Measurements from ENCODE around the gene VPS4A.

DNA sequence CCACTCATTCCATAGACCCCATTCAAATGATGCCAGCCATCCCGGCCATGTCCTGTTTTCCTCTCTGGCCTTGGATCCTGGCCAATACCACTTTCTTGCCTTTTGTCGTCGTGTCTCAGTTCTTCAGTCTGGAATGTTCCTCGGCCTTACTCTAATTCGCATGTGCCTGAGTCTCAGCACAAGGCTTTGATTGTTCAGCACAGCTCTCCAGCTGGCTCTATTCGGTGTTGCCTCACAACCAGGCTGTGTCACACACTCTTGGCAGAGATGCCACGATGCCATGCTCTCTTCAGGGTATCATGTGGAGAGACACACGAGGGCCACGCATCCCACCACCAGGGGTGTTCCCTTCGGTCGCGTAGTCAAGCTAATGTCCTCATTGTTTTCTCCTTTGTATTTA lies 1.8 kb upstream of the VPS4A start:
- TF ChIP-seq MXI1 (IDR thresholded peaks at IDR 0.05; ENCODE audit: borderline replicate concordance, low read depth, low read length) (no peak), SMC3 (IDR thresholded peaks at IDR 0.05; ENCODE audit: low read depth, low read length) (no peak), CTCF (conservative IDR thresholded peaks at IDR 0.05; ENCODE audit: low read depth, low read length) (no peak), POLR2A (IDR thresholded peaks at IDR 0.05; ENCODE audit: low read depth, low read length) (no peak), CEBPB (IDR thresholded peaks at IDR 0.05; ENCODE audit: low read depth, low read length) (no peak), BHLHE40 (IDR thresholded peaks at IDR 0.05; ENCODE audit: low read depth, low read length) (no peak), RAD21 (IDR thresholded peaks at IDR 0.05; ENCODE audit: low read length) (no peak), RCOR1 (IDR thresholded peaks at IDR 0.05; ENCODE audit: insufficient replicate concordance, low read length) (no peak), USF2 (IDR thresholded peaks at IDR 0.05; ENCODE audit: low read depth, low read length) (no peak), CHD1 (IDR thresholded peaks at IDR 0.05; ENCODE audit: low read depth, low read length) (no peak), RFX5 (IDR thresholded peaks at IDR 0.05; ENCODE audit: low read depth, low read length) (no peak), MAFK (IDR thresholded peaks at IDR 0.05; ENCODE audit: low read depth, low read length) (no peak)
- TF ChIP-seq, protein P1, sequence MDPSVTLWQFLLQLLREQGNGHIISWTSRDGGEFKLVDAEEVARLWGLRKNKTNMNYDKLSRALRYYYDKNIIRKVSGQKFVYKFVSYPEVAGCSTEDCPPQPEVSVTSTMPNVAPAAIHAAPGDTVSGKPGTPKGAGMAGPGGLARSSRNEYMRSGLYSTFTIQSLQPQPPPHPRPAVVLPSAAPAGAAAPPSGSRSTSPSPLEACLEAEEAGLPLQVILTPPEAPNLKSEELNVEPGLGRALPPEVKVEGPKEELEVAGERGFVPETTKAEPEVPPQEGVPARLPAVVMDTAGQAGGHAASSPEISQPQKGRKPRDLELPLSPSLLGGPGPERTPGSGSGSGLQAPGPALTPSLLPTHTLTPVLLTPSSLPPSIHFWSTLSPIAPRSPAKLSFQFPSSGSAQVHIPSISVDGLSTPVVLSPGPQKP (IDR thresholded peaks at IDR 0.05; ENCODE audit: borderline replicate concordance, low read depth, low read length) = no peak

Measured in IMR-90 (cell line).